Activated CD4-positive, alpha-beta T cell treated with anti-CD3 and anti-CD28 coated beads, Interleukin-2, Interleukin-4, amounts not matched to agents 100 ng/mL and 50 ng/mL, durations not matched to agents 16 hours and 8 hours (primary cell): ENCODE measurements around the gene LMTK2.

Source experiments
- DNase-seq: peaks from one replicate; pipeline ENCODE4 v3.0.0-alpha.2; 2020; ENCODE audit warnings: low spot score

Gene LMTK2

GRCh38 chr7:98106647-98107312, at the start of gene LMTK2:
LMTK2 (plus strand) TSS chr7:98106862; CDS start chr7:98107178, 316 bp downstream.
- peak; percentile 94 for DNase-seq

DNA sequence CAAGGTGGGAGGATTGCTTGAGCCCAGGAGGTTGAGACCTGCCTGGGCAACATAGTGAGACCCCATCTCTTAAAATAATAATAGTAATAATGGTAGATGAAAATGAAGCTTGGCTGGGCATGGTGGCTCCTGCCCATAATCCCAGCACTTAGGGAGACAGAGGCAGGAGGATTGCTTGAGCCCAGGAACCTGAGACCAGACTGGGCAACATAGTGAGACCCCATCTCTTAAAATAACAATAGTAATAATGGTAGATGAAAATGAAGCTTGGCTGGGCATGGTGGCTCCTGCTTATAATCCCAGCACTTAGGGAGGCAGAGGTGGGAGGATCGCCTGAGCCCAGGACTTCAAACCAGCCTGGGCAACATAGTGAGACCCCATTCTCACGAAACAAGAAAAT, 49.5 kb upstream of the LMTK2 start:
- no peak for DNase-seq

DNA sequence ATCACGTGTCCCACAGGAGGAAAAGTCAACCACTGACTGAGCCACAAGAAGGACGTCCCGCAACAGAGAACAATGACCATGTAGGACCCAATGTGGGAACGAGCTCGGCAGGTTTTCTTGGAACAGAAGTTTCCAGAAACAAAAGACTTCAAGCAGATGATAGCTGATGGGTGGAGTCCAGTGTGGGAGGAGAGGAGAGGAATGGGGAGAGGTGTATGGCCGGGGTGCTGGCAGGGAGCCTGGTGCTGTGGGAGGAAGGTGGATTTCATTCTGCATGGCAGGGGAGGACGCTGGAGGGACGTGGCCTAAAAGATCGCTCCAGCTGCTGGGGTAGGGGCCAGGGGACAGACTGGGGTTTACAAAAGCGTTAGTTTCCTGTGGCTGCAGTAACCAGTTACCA, 48.5 kb upstream of the LMTK2 start:
- no peak for DNase-seq

GRCh38 chr7:98064233-98064632, 42.4 kb upstream of the LMTK2 start:
- no peak for DNase-seq

- DNase-seq: no peak
Observed at GRCh38 chr7:98066208-98066607, 40.5 kb upstream of the LMTK2 start.

DNA sequence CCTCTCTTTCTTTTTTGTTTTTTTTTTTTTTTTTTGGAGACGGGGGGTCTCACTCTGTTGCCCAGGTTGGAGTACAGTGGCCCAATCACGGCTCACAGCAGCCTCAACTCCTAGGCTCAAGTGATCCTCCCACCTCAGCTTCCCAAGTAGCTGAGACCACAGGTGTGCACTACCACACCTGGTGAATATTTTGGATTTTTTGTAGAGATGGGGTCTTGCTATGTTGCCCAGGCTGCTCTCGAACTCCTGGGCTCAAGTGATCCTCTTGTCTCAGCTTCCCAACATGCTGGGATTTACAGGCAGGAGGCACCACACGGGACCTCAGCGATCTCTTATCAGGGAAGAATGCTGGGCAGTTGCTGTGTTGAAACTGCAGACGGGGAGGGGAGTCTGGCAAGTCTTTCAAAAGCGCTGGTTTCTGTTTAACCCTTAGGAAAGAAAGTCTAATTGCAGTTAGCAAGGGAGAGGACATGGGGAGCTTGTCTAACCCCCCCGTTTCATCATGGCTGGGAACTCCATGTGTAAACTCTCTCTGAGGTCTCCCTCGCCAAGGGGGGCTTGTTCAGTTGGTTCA, 39.6 kb upstream of the LMTK2 start:
- DNase-seq: no peak

DNA sequence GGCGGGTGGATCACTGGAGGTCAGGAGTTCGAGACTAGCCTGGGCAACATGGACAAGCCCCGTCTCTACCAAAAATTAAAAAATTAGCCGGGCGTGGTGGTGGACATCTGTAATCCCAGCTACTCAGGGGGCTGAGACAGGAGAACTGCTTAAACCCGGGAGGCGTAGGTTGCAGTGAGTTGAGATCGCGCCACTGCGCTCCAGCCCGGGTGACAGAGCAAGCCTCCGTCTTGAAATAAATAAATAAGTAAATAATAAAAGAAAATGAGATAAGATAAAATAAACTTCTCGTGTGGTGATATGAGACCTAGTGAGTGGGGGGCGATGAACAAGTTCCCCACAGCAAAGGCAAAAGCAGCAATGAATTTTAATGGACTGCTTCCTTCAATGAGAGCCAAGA, 33.6 kb upstream of the LMTK2 start:
- DNase-seq: no peak

- DNase-seq: no peak
Observed at GRCh38 chr7:98075801-98076200, 30.9 kb upstream of the LMTK2 start.

- DNase-seq: no peak
Observed at GRCh38 chr7:98077762-98078161, 28.9 kb upstream of the LMTK2 start.

- DNase-seq: no peak
Observed at GRCh38 chr7:98078197-98078870, 28.3 kb upstream of the LMTK2 start.

- DNase-seq: no peak
Observed at GRCh38 chr7:98079891-98080648, 26.6 kb upstream of the LMTK2 start.

GRCh38 chr7:98081319-98081718, 25.3 kb upstream of the LMTK2 start:
- no peak for DNase-seq

DNA sequence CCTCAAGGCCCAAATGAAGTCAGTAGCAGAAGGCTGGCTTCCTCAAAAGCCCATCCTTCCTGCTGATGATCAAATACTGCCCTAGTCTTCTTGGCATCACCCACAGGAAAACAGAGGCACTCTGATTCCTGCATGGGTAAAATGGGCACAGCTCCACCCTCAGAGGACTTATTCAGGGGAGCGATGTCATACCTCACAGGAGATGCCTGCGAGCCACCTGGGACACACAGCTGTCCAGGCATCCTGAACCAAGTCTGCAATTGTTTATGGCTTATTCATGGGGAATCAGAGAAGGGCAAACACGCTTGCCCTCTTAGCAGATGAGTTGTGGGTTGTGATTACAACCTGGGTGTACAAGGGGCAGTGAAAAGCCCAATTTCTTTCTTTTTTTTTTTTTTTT, 22.0 kb upstream of the LMTK2 start:
- no peak for DNase-seq

DNA sequence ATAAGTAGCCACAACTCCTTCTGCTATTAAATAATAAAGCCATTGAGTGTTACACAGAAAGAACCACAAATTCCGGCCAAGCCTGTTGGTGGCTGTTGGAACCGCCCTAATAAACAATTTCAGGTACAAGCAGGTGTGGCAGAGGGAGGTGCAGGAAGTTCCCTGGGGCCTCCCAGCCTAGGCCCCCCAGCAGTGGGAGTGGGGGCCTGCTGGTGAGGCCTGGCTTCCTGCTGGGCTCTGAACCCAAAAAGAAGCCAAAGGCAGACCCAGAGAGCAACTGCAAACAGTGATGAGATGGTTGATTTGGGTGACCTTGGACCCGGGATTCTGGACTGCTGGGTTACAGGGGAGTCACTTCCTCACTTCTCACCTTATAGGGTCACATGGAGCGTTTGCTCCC, 21.0 kb upstream of the LMTK2 start:
- no peak for DNase-seq

- no peak for DNase-seq
Observed at GRCh38 chr7:98086281-98086718, 20.4 kb upstream of the LMTK2 start.

- no peak for DNase-seq
Observed at GRCh38 chr7:98088109-98088508, 18.6 kb upstream of the LMTK2 start.

- DNase-seq: no peak
Observed at GRCh38 chr7:98090116-98090515, 16.5 kb upstream of the LMTK2 start.

GRCh38 chr7:98091061-98091460, 15.6 kb upstream of the LMTK2 start:
- DNase-seq: no peak

DNA sequence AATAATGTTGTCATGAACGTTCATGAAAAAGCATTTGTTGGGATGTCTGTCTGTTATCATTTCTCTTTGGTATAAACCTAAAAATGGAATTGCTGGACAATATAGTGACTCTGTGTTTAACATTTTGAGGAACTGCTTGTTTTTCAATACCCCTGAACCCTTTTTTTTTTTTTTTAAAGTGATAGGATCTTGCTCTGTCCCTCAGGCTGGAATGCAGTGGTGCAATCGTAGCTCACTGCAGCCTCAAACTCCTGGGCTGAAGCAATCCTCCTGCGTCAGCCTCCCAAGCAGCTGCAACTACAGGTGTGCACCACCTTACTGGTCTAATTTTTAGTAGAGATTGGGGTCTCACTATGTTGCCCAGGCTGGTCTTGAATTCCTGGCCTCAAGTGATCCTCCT, 15.1 kb upstream of the LMTK2 start:
- DNase-seq: no peak

- DNase-seq: no peak
Observed at GRCh38 chr7:98097042-98097645, 9.5 kb upstream of the LMTK2 start.

DNA sequence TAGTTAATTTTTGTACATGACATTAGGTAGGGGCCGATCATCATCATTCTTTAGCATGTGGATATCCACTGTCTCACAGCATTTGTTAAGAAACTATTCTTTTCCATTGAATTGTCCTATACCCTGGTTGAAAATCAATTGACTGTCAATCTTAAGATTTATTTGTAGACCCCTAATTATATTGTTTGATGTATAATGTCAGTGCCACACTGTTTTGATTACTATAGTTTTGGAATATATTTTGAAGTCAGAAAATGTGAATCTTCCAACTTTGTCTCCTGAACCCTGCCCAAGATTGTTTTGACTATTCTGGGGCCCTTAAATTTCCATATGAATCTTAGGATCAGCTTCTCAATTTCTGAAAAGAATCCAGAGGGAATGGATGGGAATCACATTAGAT, 6.6 kb upstream of the LMTK2 start:
- no peak for DNase-seq

- no peak for DNase-seq
Observed at GRCh38 chr7:98102170-98102569, 4.5 kb upstream of the LMTK2 start.
